K562 (cell line): ENCODE measurements around the gene CCDC124. TPM values are rescaled to one million over a fixed set of nuclear protein-coding genes. Genes with fewer than 3 reads are reported as not detected.

Experiments used
- ATAC-seq: fragments of 200-7000 bp; cut with Tn5 transposase; 3 replicates; pipeline ENCODE4 v1.9.1; 2020; ENCODE audit warnings: moderate library complexity
- BruUV-seq: library from RNA; stranded (reverse); fragments of 400-500 nt; replicated peaks from 2 replicates; lab custom pipeline; 2021; lab: Mats Ljungman, UMichigan
- CTCF ChIA-PET: fragments of 300-600 bp; formaldehyde crosslinking; extraction: SDS; loops from one replicate; lab custom pipeline; 2021; ENCODE audit warnings: low intra/inter-chr PET ratio; lab: Yijun Ruan, JAX
- POLR2A ChIA-PET: fragments of 300-600, 350-650 bp; sonication (Branson Sonifier 250); formaldehyde crosslinking; extraction: SDS; loops from one replicate; lab custom pipeline; 2021; ENCODE audit warnings: antibody characterized with exemption, inconsistent platforms; lab: Yijun Ruan, JAX
- DNase-seq, 4 experiments: peaks; one replicate each; pipeline versions ENCODE4 v3.0.0 to v3.0.0-alpha.2; 2011 to 2018; ENCODE audit warnings: low spot score in 3 of 4, mixed read lengths in 3 of 4; ENCODE audit errors: extremely low read depth in 1 of 4
- FAIRE-seq: peaks from 2 replicates; lab custom pipeline; 2011; peaks lifted over from hg19 to GRCh38; lab: Jason Lieb, UNC
- H2AFZ ChIP-seq: 2 replicates; pipeline ENCODE4 v1.6.0; 2011; ENCODE audit warnings: low read depth, low read length, control low read depth, inconsistent platforms
- H3K27ac ChIP-seq: fragments of 200-600 bp; 3 replicates; pipeline ENCODE4 v1.8.0; 2011; ENCODE audit warnings: low read depth, mild to moderate bottlenecking, control low read depth, inconsistent platforms, low read length, moderate library complexity, mixed read lengths; ENCODE audit errors: extremely low read depth
- H3K27me3 ChIP-seq, 2 experiments: fragments of 300-600 bp in 1 of 2; 2 replicates in 1 of 2; 3 replicates in 1 of 2; pipeline versions ENCODE4 v1.6.0 to v1.8.0; 2011; ENCODE audit warnings: inconsistent platforms in 2 of 2, low read length in 2 of 2, mild to moderate bottlenecking in 1 of 2, mixed read lengths in 1 of 2, moderate library complexity in 1 of 2; ENCODE audit not compliant: control insufficient read depth in 2 of 2, insufficient read depth in 2 of 2
- H3K36me3 ChIP-seq: fragments of 300-600 bp; 3 replicates; pipeline ENCODE4 v1.8.0; 2011; ENCODE audit warnings: mild to moderate bottlenecking, low read length, inconsistent platforms; ENCODE audit not compliant: control insufficient read depth, insufficient read depth
- H3K4me1 ChIP-seq, 2 experiments: fragments of 200-600 bp in 1 of 2; replicated peaks in 1 of 2; 2 replicates in 1 of 2; 3 replicates in 1 of 2; pipeline versions ENCODE4 v1.5.1 to v1.8.0; 2011; ENCODE audit warnings: inconsistent platforms in 2 of 2, low read length in 2 of 2, mild to moderate bottlenecking in 1 of 2, mixed read lengths in 1 of 2, moderate library complexity in 1 of 2; ENCODE audit not compliant: control insufficient read depth in 2 of 2, insufficient read depth in 2 of 2
- H3K4me2 ChIP-seq: 2 replicates; pipeline ENCODE4 v1.6.1; 2011; ENCODE audit warnings: low read length, control low read depth, inconsistent platforms, mixed read lengths; ENCODE audit not compliant: insufficient read depth
- H3K4me3 ChIP-seq: fragments of 200-600 bp; sonication (generic), shearing (Covaris generic); 2 replicates; pipeline ENCODE4 v1.5.1; 2016; ENCODE audit warnings: control low read depth, inconsistent platforms
- H3K79me2 ChIP-seq: fragments of 200-600 bp; 3 replicates; pipeline ENCODE4 v1.8.0; 2011; ENCODE audit warnings: low read length, inconsistent platforms; ENCODE audit not compliant: control insufficient read depth, insufficient read depth
- H3K9ac ChIP-seq, 2 experiments: 2 replicates each; pipeline versions ENCODE4 v1.6.0 to v1.6.1; 2011; ENCODE audit warnings: low read depth in 2 of 2, low read length in 2 of 2, control low read depth in 1 of 2, inconsistent platforms in 1 of 2, mild to moderate bottlenecking in 1 of 2, mixed read lengths in 1 of 2; ENCODE audit not compliant: insufficient read depth in 1 of 2
- H3K9me1 ChIP-seq: one replicate; pipeline ENCODE4 v1.6.0; 2011; ENCODE audit warnings: inconsistent platforms, mild to moderate bottlenecking, low read length, moderate library complexity; ENCODE audit not compliant: control insufficient read depth, insufficient read depth
- H3K9me3 ChIP-seq: replicated peaks from 2 replicates; pipeline ENCODE4 v1.5.1; 2011; ENCODE audit warnings: low read depth, low read length, inconsistent platforms; ENCODE audit not compliant: control insufficient read depth, insufficient read depth
- H4K20me1 ChIP-seq: replicated peaks from 2 replicates; pipeline ENCODE4 v1.6.1; 2011; ENCODE audit warnings: low read length, inconsistent platforms, mixed read lengths; ENCODE audit not compliant: control insufficient read depth, insufficient read depth
- BRCA1 ChIP-seq, 2 experiments: fragments of 450-650 bp in 1 of 2; sonication (generic) in 1 of 2; formaldehyde crosslinking in 1 of 2; IDR thresholded peaks; 2 replicates each; pipeline versions ENCODE4 v1.5.0 to v1.6.1; 2017 to 2020; ENCODE audit warnings: mild to moderate bottlenecking in 1 of 2, missing genetic modification reagents in 1 of 2
- CC2D1A ChIP-seq: fragments of 450-650 bp; IDR thresholded peaks from 2 replicates; pipeline ENCODE4 v1.6.1; 2017; ENCODE audit warnings: mild to moderate bottlenecking
- CCAR2 ChIP-seq: fragments of 200-400 bp; formaldehyde crosslinking; IDR thresholded peaks from 2 replicates; pipeline ENCODE4 v1.6.1; 2017; ENCODE audit warnings: mild to moderate bottlenecking, low read depth, low read length
- CTBP1 ChIP-seq: fragments of 450-650 bp; IDR thresholded peaks from 2 replicates; pipeline ENCODE4 v1.6.1; 2016; ENCODE audit warnings: borderline replicate concordance
- DNMT1 ChIP-seq: fragments of 450-650 bp; IDR thresholded peaks from 2 replicates; pipeline ENCODE4 v1.6.1; 2016; ENCODE audit warnings: antibody characterized with exemption, mild to moderate bottlenecking
- FOS ChIP-seq: IDR thresholded peaks from 3 replicates; pipeline ENCODE4 v1.6.1; 2011; ENCODE audit not compliant: insufficient read length; ENCODE audit errors: extremely low read depth
- POLR2G ChIP-seq: fragments of 200-400 bp; formaldehyde crosslinking; IDR thresholded peaks from 2 replicates; pipeline ENCODE4 v1.6.1; 2017; ENCODE audit warnings: low read depth, mild to moderate bottlenecking, antibody characterized with exemption, low read length, moderate library complexity
- SLC30A9 ChIP-seq: fragments of 250-450 bp; sonication (Bioruptor Pico); IDR thresholded peaks from 2 replicates; pipeline ENCODE4 v1.8.0; 2022; ENCODE audit warnings: mild to moderate bottlenecking, moderate library complexity
- SMAD2 ChIP-seq: fragments of 150-350 bp; IDR thresholded peaks from 2 replicates; pipeline ENCODE4 v1.6.1; 2014; ENCODE audit warnings: low read depth, mild to moderate bottlenecking, low read length
- TAF15 ChIP-seq: fragments of 200-400 bp; formaldehyde crosslinking; IDR thresholded peaks from 2 replicates; pipeline ENCODE4 v1.6.1; 2017; ENCODE audit warnings: mild to moderate bottlenecking, low read depth, low read length, moderate library complexity
- TCF3 ChIP-seq: sonication (generic); formaldehyde crosslinking; IDR thresholded peaks from 2 replicates; pipeline ENCODE4 v1.4.0; 2020; ENCODE audit warnings: mild to moderate bottlenecking, missing genetic modification reagents
- TFAP4 ChIP-seq: sonication (generic); formaldehyde crosslinking; IDR thresholded peaks from 2 replicates; pipeline ENCODE4 v1.8.0; 2022; ENCODE audit warnings: missing genetic modification reagents, mild to moderate bottlenecking, moderate library complexity, borderline replicate concordance
- ZFX ChIP-seq: sonication (generic); formaldehyde crosslinking; IDR thresholded peaks from 2 replicates; pipeline ENCODE4 v1.8.0; 2022; ENCODE audit warnings: mild to moderate bottlenecking, missing genetic modification reagents, moderate library complexity
- ZNF134 ChIP-seq: fragments of 250-450 bp; sonication (Bioruptor Pico); conservative IDR thresholded peaks from 2 replicates; pipeline ENCODE4 v1.4.0; 2020
- ZNF511 ChIP-seq: sonication (generic); formaldehyde crosslinking; IDR thresholded peaks from 2 replicates; pipeline ENCODE4 v1.8.0; 2022; ENCODE audit warnings: mild to moderate bottlenecking, missing genetic modification reagents
- ZNF561 ChIP-seq: fragments of 450-650 bp; formaldehyde crosslinking; conservative IDR thresholded peaks from 2 replicates; pipeline ENCODE4 v1.4.0; 2020; ENCODE audit warnings: mild to moderate bottlenecking, moderate library complexity
- ZNF785 ChIP-seq: fragments of 250-450 bp; sonication (Bioruptor Pico); IDR thresholded peaks from 2 replicates; pipeline ENCODE4 v1.4.0; 2020; ENCODE audit warnings: mild to moderate bottlenecking
- WGBS: fragments of 100-300 bp; shearing (Covaris generic); methylation state at CpG from one replicate; pipeline ENCODE4 v1.1.6; 2016; ENCODE audit warnings: low coverage, mixed read lengths; ENCODE audit not compliant: insufficient coverage; ENCODE audit errors: missing lambda C conversion rate; 5-methylcytosine and 5-hydroxymethylcytosine counted together
- in situ Hi-C: fragments of 300-500 bp; cut with MboI; formaldehyde crosslinking; loops from 4 replicates; pipeline ENCODE4 v1.15.0; 2018; ENCODE audit warnings: inconsistent platforms, mixed read lengths
- intact Hi-C: fragments of 100-400 bp; cut with micrococcal nuclease; formaldehyde crosslinking; loops from 2 replicates; pipeline ENCODE4 v1.14.2; 2022
- polyA plus RNA-seq, 8 experiments: library from polyadenylated mRNA; depleted of rRNA in 4 of 8; stranded (reverse) in 5 of 8; unstranded in 3 of 8; fragments of >200 nt; fragmentation: Nextera tagmentation in 2 of 8; fragmentation: Illumina TruSeq in 1 of 8; extraction: Ambion mirVana in 2 of 8; extraction: Trizol in 1 of 8; gene quantifications; 2 replicates each; pipeline versions ENCODE4 v1.2.1 to v1.2.3, GENCODE V29; 2011 to 2014; ENCODE audit warnings: inconsistent platforms in 1 of 8, missing spikeins in 1 of 8
- total RNA-seq, 7 experiments: library from RNA; depleted of rRNA in 6 of 7; stranded (reverse); fragments of >200 nt in 6 of 7; fragmentation: Illumina TruSeq in 2 of 7; extraction: Trizol in 2 of 7; gene quantifications; 2 replicates each; pipeline versions ENCODE4 v1.2.1 to v1.2.3, GENCODE V29; 2011 to 2021; ENCODE audit warnings: low replicate concordance in 1 of 7

CCDC124 gene
- total and polyA plus RNA-seq, 9 of the 15 experiments (the other 6 are each of a cell fraction or from before 2014, with no cell fraction given) = 5.8 to 234 (median 40.1) TPM

- CTCF ChIA-PET = no interaction called here
- Histone ChIP-seq H3K9me3 (no peaks in the 10 kb centered on the region), H3K79me2 (peaks cover 13% of the 10 kb centered on the region), H3K27ac (no peak overlapping the region), H3K4me2 (no peak overlapping the region), H3K4me3 (no peak overlapping the region), H3K9me1 (no peaks in the 10 kb centered on the region), H3K27me3 (no peaks in the 10 kb centered on the region), H3K9ac (no peak overlapping the region), H3K36me3 (no peaks in the 10 kb centered on the region), H4K20me1 (no peaks in the 10 kb centered on the region), H2AFZ (no peak overlapping the region), H3K4me1 (peaks cover 10 to 12% of the 10 kb centered on the region in 2 experiments; a peak in 4 of 5 replicates)
- intact Hi-C loops (no loop called here), in situ Hi-C loops (loop anchor here (5.0 kb wide), 1 partner anchor 62 kb away; no protein-coding TSS in a partner anchor)
- 30% methylated on average over 4 of the region's 4 CpGs for WGBS
- BruUV-seq = no TSS peak
- FAIRE-seq = no peak
- ATAC-seq = no peak
- TF ChIP-seq CTBP1 = no peak
- TF ChIP-seq POLR2G = no peak
- no peak for TF ChIP-seq TAF15
- TF ChIP-seq SMAD2 = no peak
- no peak for TF ChIP-seq CCAR2
- TF ChIP-seq TFAP4 (CRISPR knock-in tag) = no peak
- no peak for TF ChIP-seq TCF3 (CRISPR knock-in tag)
- TF ChIP-seq ZNF511 (CRISPR knock-in tag) = no peak
- no peak for TF ChIP-seq ZNF561 (CRISPR knock-in tag)
- TF ChIP-seq ZNF785 = no peak
- no peak for TF ChIP-seq BRCA1 (IDR thresholded peaks at IDR 0.05)
- TF ChIP-seq BRCA1 (CRISPR knock-in tag; IDR thresholded peaks at IDR 0.05) = no peak
- no peak for TF ChIP-seq ZFX
- TF ChIP-seq ZNF134 (CRISPR knock-in tag) = no peak
- no peak for TF ChIP-seq FOS
- TF ChIP-seq DNMT1 = no peak
- TF ChIP-seq CC2D1A = no peak
- no peak for TF ChIP-seq SLC30A9
- TF ChIP-seq, all 486 proteins: peak for 0
- POLR2A ChIA-PET = interaction anchor here (1.1 to 1.3 kb wide), 2 partner anchors 65 to 69 kb away, joined by 3 to 7 read pairs; partner anchors contain the start of gene RPL18A
- no peak for DNase-seq
Observed at GRCh38 chr19:17929056-17929455, 3.8 kb upstream of the CCDC124 start.
